Thyroid gland (tissue), 4 donors: ENCODE measurements around the gene ATP5F1C.
A peak's percentile ranks its signal among the peaks of the same experiment; 100 is the strongest.

Experiments
- POLR2A ChIP-seq, 2 donors: fragments of 450-650 bp; IDR thresholded peaks; one replicate each; pipeline ENCODE4 v1.6.1; 2017; ENCODE audit warnings: antibody characterized with exemption in 2 of 2, mild to moderate bottlenecking in 2 of 2, moderate library complexity in 1 of 2
- TF ChIP-seq, protein P1 (sequence below), 6 experiments: fragments of 200-600 bp in 3 of 6; fragments of 450-650 bp in 3 of 6; sonication (generic) in 3 of 6; IDR thresholded peaks; one replicate each; pipeline ENCODE4 v1.5.1; 2016 to 2019; ENCODE audit warnings: antibody characterized with exemption in 6 of 6, mild to moderate bottlenecking in 2 of 6, inconsistent platforms in 1 of 6, moderate library complexity in 1 of 6

DNA sequence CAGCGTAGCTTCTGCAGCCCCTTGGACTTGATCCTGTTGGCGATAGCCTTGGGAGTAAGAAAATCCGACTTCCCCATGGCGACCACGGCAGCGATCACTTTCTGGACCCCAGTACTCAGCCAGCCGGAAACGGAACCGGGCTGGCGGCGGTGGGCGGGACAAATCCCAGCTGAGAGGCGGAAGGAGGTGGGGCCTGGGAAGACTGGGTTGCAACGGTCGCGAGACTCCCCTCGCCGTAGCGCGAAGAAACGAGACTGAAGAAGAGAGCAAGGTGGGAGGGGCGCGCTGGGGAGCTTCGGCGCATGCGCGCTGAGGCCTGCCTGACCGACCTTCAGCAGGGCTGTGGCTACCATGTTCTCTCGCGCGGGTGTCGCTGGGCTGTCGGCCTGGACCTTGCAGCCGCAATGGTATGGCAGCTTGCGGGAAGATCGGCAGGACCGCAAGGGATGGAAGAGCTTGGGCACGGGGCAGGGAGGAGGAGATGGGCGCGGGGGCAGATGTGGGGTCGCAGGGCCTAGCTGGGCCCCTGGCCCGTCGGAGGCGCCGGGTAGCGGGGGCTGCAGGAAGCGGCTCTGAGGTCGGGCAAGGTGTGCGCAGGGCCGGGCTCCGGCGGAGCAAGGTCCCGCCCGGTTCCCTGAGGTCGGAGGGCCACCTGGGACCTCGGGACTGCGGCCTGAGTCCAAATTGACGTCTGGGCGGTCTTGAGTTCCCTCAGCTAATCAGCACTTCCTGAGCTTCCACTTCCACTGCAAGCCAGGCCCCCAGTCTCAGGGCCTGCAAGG, at the start of gene ATP5F1C, which contains the start of gene KIN:
- TF ChIP-seq, protein P1, sequence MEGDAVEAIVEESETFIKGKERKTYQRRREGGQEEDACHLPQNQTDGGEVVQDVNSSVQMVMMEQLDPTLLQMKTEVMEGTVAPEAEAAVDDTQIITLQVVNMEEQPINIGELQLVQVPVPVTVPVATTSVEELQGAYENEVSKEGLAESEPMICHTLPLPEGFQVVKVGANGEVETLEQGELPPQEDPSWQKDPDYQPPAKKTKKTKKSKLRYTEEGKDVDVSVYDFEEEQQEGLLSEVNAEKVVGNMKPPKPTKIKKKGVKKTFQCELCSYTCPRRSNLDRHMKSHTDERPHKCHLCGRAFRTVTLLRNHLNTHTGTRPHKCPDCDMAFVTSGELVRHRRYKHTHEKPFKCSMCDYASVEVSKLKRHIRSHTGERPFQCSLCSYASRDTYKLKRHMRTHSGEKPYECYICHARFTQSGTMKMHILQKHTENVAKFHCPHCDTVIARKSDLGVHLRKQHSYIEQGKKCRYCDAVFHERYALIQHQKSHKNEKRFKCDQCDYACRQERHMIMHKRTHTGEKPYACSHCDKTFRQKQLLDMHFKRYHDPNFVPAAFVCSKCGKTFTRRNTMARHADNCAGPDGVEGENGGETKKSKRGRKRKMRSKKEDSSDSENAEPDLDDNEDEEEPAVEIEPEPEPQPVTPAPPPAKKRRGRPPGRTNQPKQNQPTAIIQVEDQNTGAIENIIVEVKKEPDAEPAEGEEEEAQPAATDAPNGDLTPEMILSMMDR (IDR thresholded peaks at IDR 0.05), result no peak
- TF ChIP-seq POLR2A (IDR thresholded peaks at IDR 0.05), result peak; percentile 82 to 95
